Loucy (cell line): ENCODE data around the gene TMEM201.

Experiments used
- H2AFZ ChIP-seq: fragments of 200-600 bp; sonication (generic); 2 replicates; pipeline ENCODE4 v1.6.0; 2016; ENCODE audit warnings: antibody characterized with exemption, mild to moderate bottlenecking, low read length, moderate library complexity
- H3F3A ChIP-seq: fragments of 200-600 bp; 2 replicates; pipeline ENCODE4 v1.6.0; 2016; ENCODE audit warnings: antibody characterized with exemption, low read depth, mild to moderate bottlenecking
- H3K27me3 ChIP-seq: fragments of 200-600 bp; sonication (generic); 2 replicates; pipeline ENCODE4 v1.6.1; 2014; ENCODE audit warnings: low read length, mild to moderate bottlenecking; ENCODE audit not compliant: insufficient read depth, poor library complexity, severe bottlenecking
- H3K36me3 ChIP-seq: fragments of 200-600 bp; sonication (generic); 2 replicates; pipeline ENCODE4 v1.6.1; 2016; ENCODE audit warnings: low read length; ENCODE audit not compliant: insufficient read depth
- H3K4me1 ChIP-seq: fragments of 200-600 bp; sonication (generic); 2 replicates; pipeline ENCODE4 v1.5.1; 2014; ENCODE audit warnings: low read length, mild to moderate bottlenecking; ENCODE audit not compliant: insufficient read depth, poor library complexity, severe bottlenecking
- H3K4me2 ChIP-seq: fragments of 200-600 bp; sonication (generic); 2 replicates; pipeline ENCODE4 v1.6.0; 2014; ENCODE audit warnings: antibody characterized with exemption, low read length, low read depth, mild to moderate bottlenecking; ENCODE audit not compliant: poor library complexity, severe bottlenecking
- H3K4me3 ChIP-seq: fragments of 200-600 bp; sonication (generic); 2 replicates; pipeline ENCODE4 v1.5.1; 2014; ENCODE audit warnings: low read length, mild to moderate bottlenecking, mixed read lengths; ENCODE audit not compliant: poor library complexity, severe bottlenecking
- H3K79me2 ChIP-seq: fragments of 200-600 bp; sonication (generic); 2 replicates; pipeline ENCODE4 v1.6.1; 2014; ENCODE audit warnings: low read length; ENCODE audit not compliant: insufficient read depth
- H3K9ac ChIP-seq: fragments of 200-600 bp; sonication (generic); 2 replicates; pipeline ENCODE4 v1.6.0; 2014; ENCODE audit warnings: mild to moderate bottlenecking, low read depth, low read length, moderate library complexity; ENCODE audit not compliant: poor library complexity, severe bottlenecking
- H3K9me2 ChIP-seq: fragments of 200-600 bp; sonication (generic); replicated peaks from 2 replicates; pipeline ENCODE4 v1.6.1; 2016; ENCODE audit warnings: low read depth, low read length, mixed read lengths
- H3K9me3 ChIP-seq: fragments of 200-600 bp; sonication (generic); 2 replicates; pipeline ENCODE4 v1.6.1; 2014; ENCODE audit warnings: mild to moderate bottlenecking, antibody characterized with exemption, low read length, low read depth; ENCODE audit not compliant: insufficient read depth
- H4K20me1 ChIP-seq: fragments of 200-600 bp; sonication (generic); 2 replicates; pipeline ENCODE4 v1.6.0; 2014; ENCODE audit warnings: antibody characterized with exemption, low read length, mild to moderate bottlenecking; ENCODE audit not compliant: insufficient read depth, poor library complexity, severe bottlenecking
- EZH2phosphoT487 ChIP-seq: fragments of 200-600 bp; IDR thresholded peaks from 2 replicates; pipeline ENCODE4 v1.6.1; 2018; ENCODE audit warnings: antibody characterized with exemption, mild to moderate bottlenecking, moderate library complexity, borderline replicate concordance
- TF ChIP-seq, protein P1 (sequence below): fragments of 200-600 bp; sonication (generic); conservative IDR thresholded peaks from 2 replicates; pipeline ENCODE4 v1.5.1; 2014; ENCODE audit warnings: mild to moderate bottlenecking, antibody characterized with exemption, low read length

TMEM201 gene

DNA sequence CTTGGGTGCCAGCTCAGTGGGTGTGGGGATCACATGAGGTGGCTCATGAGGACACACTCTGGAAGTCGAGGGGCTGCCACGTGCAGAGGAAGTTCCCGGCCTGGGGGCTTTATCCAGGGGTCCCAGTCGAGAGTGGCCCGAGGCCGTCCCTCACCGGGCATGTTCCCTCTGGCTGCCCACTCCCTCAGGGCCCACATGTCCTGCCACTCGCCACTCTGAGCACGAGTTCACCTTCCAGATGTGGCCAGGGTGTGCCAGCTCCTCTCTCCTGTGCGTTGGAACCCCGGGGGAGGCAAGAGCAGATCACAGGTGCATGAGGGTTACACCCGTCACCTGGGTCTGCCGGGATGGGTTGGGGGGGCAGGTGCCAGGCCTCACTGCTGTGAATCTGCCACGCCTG is 14.6 kb downstream of the TMEM201 start:
- Histone ChIP-seq H3K4me3 (no peak overlapping the region), H3K9ac (no peak overlapping the region), H3K9me3 (no peaks in the 10 kb centered on the region), H3K4me2 (no peak overlapping the region), H3K79me2 (no peaks in the 10 kb centered on the region), H3K9me2 (no peaks in the 10 kb centered on the region), H2AFZ (no peak overlapping the region), H3K4me1 (no peaks in the 10 kb centered on the region), H4K20me1 (no peaks in the 10 kb centered on the region), H3K27me3 (no peaks in the 10 kb centered on the region), H3K36me3 (peaks cover 67% of the 10 kb centered on the region; the same call in 1 of the 2 replicates), H3F3A (no peaks in the 10 kb centered on the region)
- TF ChIP-seq EZH2phosphoT487, result no peak
- TF ChIP-seq, protein P1, sequence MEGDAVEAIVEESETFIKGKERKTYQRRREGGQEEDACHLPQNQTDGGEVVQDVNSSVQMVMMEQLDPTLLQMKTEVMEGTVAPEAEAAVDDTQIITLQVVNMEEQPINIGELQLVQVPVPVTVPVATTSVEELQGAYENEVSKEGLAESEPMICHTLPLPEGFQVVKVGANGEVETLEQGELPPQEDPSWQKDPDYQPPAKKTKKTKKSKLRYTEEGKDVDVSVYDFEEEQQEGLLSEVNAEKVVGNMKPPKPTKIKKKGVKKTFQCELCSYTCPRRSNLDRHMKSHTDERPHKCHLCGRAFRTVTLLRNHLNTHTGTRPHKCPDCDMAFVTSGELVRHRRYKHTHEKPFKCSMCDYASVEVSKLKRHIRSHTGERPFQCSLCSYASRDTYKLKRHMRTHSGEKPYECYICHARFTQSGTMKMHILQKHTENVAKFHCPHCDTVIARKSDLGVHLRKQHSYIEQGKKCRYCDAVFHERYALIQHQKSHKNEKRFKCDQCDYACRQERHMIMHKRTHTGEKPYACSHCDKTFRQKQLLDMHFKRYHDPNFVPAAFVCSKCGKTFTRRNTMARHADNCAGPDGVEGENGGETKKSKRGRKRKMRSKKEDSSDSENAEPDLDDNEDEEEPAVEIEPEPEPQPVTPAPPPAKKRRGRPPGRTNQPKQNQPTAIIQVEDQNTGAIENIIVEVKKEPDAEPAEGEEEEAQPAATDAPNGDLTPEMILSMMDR, result no peak

DNA sequence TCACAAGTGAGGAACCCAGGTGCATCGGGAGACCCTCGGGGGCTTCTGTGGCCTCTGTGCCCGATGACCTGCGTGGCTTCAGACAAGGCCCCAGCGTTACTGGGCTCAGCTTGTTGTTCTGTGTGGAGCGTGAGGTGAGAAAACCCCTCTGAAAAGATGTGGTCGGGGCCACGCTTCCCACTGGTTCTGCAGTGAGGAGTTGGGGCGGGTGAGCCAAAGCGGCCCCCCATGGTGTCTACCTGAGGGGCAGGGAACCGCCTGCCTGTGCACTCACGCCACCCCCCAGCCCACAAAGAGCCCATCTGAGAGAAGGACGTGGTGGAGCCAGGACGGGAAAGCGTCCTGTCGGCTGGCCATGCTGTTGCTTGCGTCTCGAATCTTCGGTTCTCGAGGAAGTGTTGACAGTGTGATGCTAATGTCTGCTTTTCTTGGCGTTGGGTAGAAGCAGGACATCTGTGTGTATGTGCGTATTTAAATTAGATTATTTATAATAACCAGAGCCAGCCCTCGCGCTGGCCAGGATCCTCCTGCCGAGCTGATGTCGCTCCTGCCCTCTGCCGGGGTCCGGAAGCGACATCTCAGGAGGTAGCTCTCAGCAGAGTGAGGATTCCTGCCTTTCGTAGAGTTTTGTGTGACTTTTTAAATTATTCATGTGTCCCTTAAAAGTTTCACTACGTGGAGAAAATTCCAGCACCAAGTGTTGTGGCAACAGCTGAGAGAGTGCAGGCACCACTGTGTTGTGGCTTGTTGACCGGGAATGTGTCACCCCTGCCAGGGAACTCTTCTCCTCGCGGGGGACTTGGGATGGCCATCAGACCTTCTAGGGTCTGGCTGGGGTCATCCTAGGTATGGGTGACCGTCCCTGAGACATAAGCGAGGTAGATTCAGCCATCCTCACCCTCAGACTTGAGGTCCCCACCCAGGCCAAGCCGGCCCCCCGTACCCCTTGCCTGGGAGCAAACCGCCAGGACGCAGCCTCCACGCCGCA is 15.3 kb downstream of the TMEM201 start:
- TF ChIP-seq, protein P1, result no peak
- no peak for TF ChIP-seq EZH2phosphoT487
- Histone ChIP-seq H3F3A (no peaks in the 10 kb centered on the region), H3K4me2 (no peak overlapping the region), H3K9me3 (no peaks in the 10 kb centered on the region), H3K9ac (no peak overlapping the region), H3K36me3 (peaks cover 72% of the 10 kb centered on the region; the same call in 1 of the 2 replicates), H3K4me1 (no peaks in the 10 kb centered on the region), H4K20me1 (no peaks in the 10 kb centered on the region), H2AFZ (no peak overlapping the region), H3K9me2 (no peaks in the 10 kb centered on the region), H3K27me3 (no peaks in the 10 kb centered on the region), H3K79me2 (no peaks in the 10 kb centered on the region), H3K4me3 (no peak overlapping the region)

DNA sequence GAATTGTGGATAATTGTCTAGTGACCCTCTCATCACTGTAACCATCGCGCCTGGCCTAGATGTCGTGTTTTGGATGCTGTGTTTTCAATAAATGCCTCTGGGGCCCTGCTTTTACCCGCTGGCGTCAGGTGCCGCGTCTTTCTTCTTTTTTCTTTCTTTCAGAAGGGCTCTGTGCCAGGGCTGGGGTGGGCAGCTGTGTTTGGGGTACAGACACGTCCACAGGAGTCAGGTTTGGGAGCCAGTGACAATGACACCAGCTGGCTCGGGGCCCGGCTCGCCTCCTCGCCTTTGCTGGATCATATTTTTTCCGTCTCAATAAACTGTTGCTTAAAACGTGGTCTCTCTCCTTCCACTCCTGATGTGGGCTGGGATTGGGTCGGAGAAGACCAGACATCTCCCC is 16.1 kb downstream of the TMEM201 start:
- peaks cover 71% of the 10 kb centered on the region; the same call in 1 of the 2 replicates for H3K36me3 ChIP-seq

More for the DNA sequence above, 16.1 kb downstream of the TMEM201 start:
- no peaks in the 10 kb centered on the region for H3F3A ChIP-seq
- H4K20me1 ChIP-seq, result no peaks in the 10 kb centered on the region
- no peak overlapping the region for H3K4me2 ChIP-seq
- no peak overlapping the region for H3K4me3 ChIP-seq
- no peaks in the 10 kb centered on the region for H3K4me1 ChIP-seq
- TF ChIP-seq, protein P1, result no peak
- TF ChIP-seq EZH2phosphoT487, result no peak
- no peaks in the 10 kb centered on the region for H3K9me2 ChIP-seq
- H2AFZ ChIP-seq, result no peak overlapping the region
- H3K9me3 ChIP-seq, result no peaks in the 10 kb centered on the region
- H3K9ac ChIP-seq, result no peak overlapping the region
- H3K27me3 ChIP-seq, result no peaks in the 10 kb centered on the region
- no peaks in the 10 kb centered on the region for H3K79me2 ChIP-seq
